HCT116 (cell line): ENCODE results near the gene USP33. TPM values are rescaled to one million over a fixed set of nuclear protein-coding genes. Genes with fewer than 3 reads are reported as not detected.

Experiments
- ATAC-seq: fragments of 200-7000 bp; cut with Tn5 transposase; 2 replicates; pipeline ENCODE4 v1.9.1; 2020; ENCODE audit warnings: mild to moderate bottlenecking, moderate library complexity
- BruUV-seq: library from RNA; stranded (reverse); fragments of 400-500 nt; replicated peaks from 2 replicates; lab custom pipeline; 2021; lab: Mats Ljungman, UMichigan
- CTCF ChIA-PET: fragments of 300-600 bp; sonication (Branson Sonifier 250); formaldehyde crosslinking; loops from one replicate; lab custom pipeline; 2021; ENCODE audit warnings: antibody characterized with exemption; lab: Charles Lee
- POLR2A ChIA-PET: fragments of 300-600, 350-600 bp; sonication (Branson Sonifier 250); formaldehyde crosslinking; loops from one replicate; lab custom pipeline; 2021; ENCODE audit warnings: antibody characterized with exemption; lab: Charles Lee
- RAD21 ChIA-PET, 2 experiments: fragments of 300-600 bp; sonication (Branson Sonifier 250); formaldehyde crosslinking; loops; one replicate each; lab custom pipeline; 2023; ENCODE audit warnings: low total read pairs in 2 of 2; ENCODE audit not compliant: uncharacterized antibody in 2 of 2, unreplicated experiment in 2 of 2, low non-redundant PET in 1 of 2; lab: Charles Lee
- DNase-seq: peaks from one replicate; pipeline ENCODE4 v3.0.0-alpha.2; 2010; ENCODE audit warnings: low read depth, low spot score
- H2AFZ ChIP-seq: fragments of 200-600 bp; shearing (Covaris generic), sonication (generic); 2 replicates; pipeline ENCODE4 v1.6.1; 2017; ENCODE audit warnings: low read depth, mixed run types, mixed read lengths, antibody characterized with exemption, low read length; ENCODE audit not compliant: poor library complexity, severe bottlenecking
- H3K27ac ChIP-seq: 2 replicates; pipeline ENCODE4 v1.5.1; 2012; ENCODE audit warnings: low read depth, low read length
- H3K27me3 ChIP-seq: fragments of 200-600 bp; sonication (generic); 2 replicates; pipeline ENCODE4 v1.6.1; 2016; ENCODE audit warnings: mixed run types, low read length, mixed read lengths; ENCODE audit not compliant: insufficient read depth
- H3K36me3 ChIP-seq, 2 experiments: fragments of 200-500 bp in 1 of 2; fragments of 200-600 bp in 1 of 2; sonication (Bioruptor generic) in 1 of 2; sonication (generic) in 1 of 2; 2 replicates each; pipeline versions ENCODE4 v1.5.1 to v1.6.1; 2014 to 2016; ENCODE audit warnings: low read length in 2 of 2, inconsistent platforms in 1 of 2, mixed read lengths in 1 of 2, mixed run types in 1 of 2; ENCODE audit not compliant: insufficient read depth in 2 of 2, control insufficient read depth in 1 of 2
- H3K4me1 ChIP-seq, 2 experiments: fragments of 200-600 bp in 1 of 2; sonication (generic) in 1 of 2; 2 replicates each; pipeline versions ENCODE4 v1.5.1 to v1.6.1; 2012 to 2017; ENCODE audit warnings: low read length in 2 of 2, inconsistent platforms in 1 of 2, mild to moderate bottlenecking in 1 of 2, mixed read lengths in 1 of 2, mixed run types in 1 of 2, moderate library complexity in 1 of 2; ENCODE audit not compliant: insufficient read depth in 2 of 2, control insufficient read depth in 1 of 2
- H3K4me2 ChIP-seq: fragments of 200-600 bp; sonication (generic); 2 replicates; pipeline ENCODE4 v1.6.1; 2017; ENCODE audit warnings: mixed run types, low read length, mixed read lengths
- H3K4me3 ChIP-seq, 2 experiments: fragments of 200-600 bp in 1 of 2; sonication (generic) in 1 of 2; replicated peaks in 1 of 2; 2 replicates each; pipeline ENCODE4 v1.5.1; 2011 to 2016; ENCODE audit warnings: low read length in 2 of 2, control low read depth in 1 of 2, low read depth in 1 of 2, mild to moderate bottlenecking in 1 of 2, mixed read lengths in 1 of 2, mixed run types in 1 of 2
- H3K79me2 ChIP-seq: fragments of 200-600 bp; sonication (generic); 2 replicates; pipeline ENCODE4 v1.6.1; 2017; ENCODE audit warnings: mild to moderate bottlenecking, mixed run types, low read length, moderate library complexity, mixed read lengths; ENCODE audit not compliant: insufficient read depth
- H3K9ac ChIP-seq: fragments of 200-600 bp; sonication (generic); 2 replicates; pipeline ENCODE4 v1.6.1; 2016; ENCODE audit warnings: low read length, mixed read lengths
- H3K9me2 ChIP-seq: fragments of 200-600 bp; sonication (generic), shearing (Covaris generic); 2 replicates; pipeline ENCODE4 v1.6.1; 2017; ENCODE audit warnings: mixed run types, mild to moderate bottlenecking, moderate library complexity; ENCODE audit not compliant: insufficient read depth
- H3K9me3 ChIP-seq, 2 experiments: fragments of 200-500 bp in 1 of 2; fragments of 200-600 bp in 1 of 2; sonication (Bioruptor generic) in 1 of 2; sonication (generic) in 1 of 2; 2 replicates each; pipeline ENCODE4 v1.6.1; 2014 to 2017; ENCODE audit warnings: low read length in 2 of 2, mixed read lengths in 2 of 2, inconsistent platforms in 1 of 2, low read depth in 1 of 2, mild to moderate bottlenecking in 1 of 2, mixed run types in 1 of 2, moderate library complexity in 1 of 2; ENCODE audit not compliant: control insufficient read depth in 1 of 2, insufficient read depth in 1 of 2
- H4K20me1 ChIP-seq: fragments of 200-600 bp; sonication (generic), shearing (Covaris generic); 2 replicates; pipeline ENCODE4 v1.6.1; 2017; ENCODE audit warnings: mixed run types, mild to moderate bottlenecking, moderate library complexity; ENCODE audit not compliant: insufficient read depth
- CEBPB ChIP-seq: IDR thresholded peaks from 2 replicates; pipeline ENCODE4 v1.6.1; 2012; ENCODE audit warnings: low read depth
- EGR1 ChIP-seq: IDR thresholded peaks from 2 replicates; pipeline ENCODE4 v1.6.1; 2012; ENCODE audit warnings: low read depth
- EZH2phosphoT487 ChIP-seq: fragments of 200-600 bp; IDR thresholded peaks from 2 replicates; pipeline ENCODE4 v1.6.1; 2018; ENCODE audit warnings: antibody characterized with exemption, borderline replicate concordance
- JUND ChIP-seq: IDR thresholded peaks from 2 replicates; pipeline ENCODE4 v1.6.1; 2012
- SRF ChIP-seq: IDR thresholded peaks from 2 replicates; pipeline ENCODE4 v1.6.1; 2012; ENCODE audit warnings: low read depth
- YY1 ChIP-seq: IDR thresholded peaks from 2 replicates; pipeline ENCODE4 v1.6.1; 2011; ENCODE audit warnings: low read length, low read depth, moderate library complexity, mild to moderate bottlenecking; ENCODE audit not compliant: insufficient replicate concordance; ENCODE audit errors: extremely low read depth
- ZBTB33 ChIP-seq: IDR thresholded peaks from 2 replicates; pipeline ENCODE4 v1.6.1; 2011; ENCODE audit warnings: mild to moderate bottlenecking, low read length, moderate library complexity; ENCODE audit not compliant: insufficient replicate concordance; ENCODE audit errors: extremely low read depth
- intact Hi-C: fragments of 100-400 bp; cut with micrococcal nuclease; formaldehyde crosslinking; loops from 2 replicates; pipeline ENCODE4 v1.10.0; 2022
- total RNA-seq: library from RNA; stranded (reverse); gene quantifications from one replicate; pipeline ENCODE4 v1.2.1, GENCODE V29; 2021; ENCODE audit not compliant: unreplicated experiment

Gene USP33
- total RNA-seq, 1 experiment from 2014 or later, result 46.1 TPM

DNA sequence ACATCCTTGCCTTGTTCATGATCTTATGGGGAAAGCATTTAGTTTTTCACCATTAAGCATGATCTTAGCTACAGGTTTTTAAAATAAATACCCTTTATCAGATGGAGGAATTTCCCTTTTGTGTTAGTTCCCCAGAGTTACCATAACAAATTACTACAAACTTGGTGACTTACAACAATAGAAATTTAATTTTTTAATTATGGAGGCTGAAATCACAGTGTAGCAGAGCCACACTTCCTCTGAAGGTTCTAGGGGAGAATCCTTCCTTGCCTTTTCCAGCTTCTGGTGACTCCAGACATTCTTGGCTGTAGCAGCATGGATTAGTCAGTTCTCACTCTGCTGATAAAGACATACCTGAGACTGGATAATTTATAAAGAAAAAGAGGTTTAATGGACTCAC is 38.3 kb upstream of the USP33 start:
- ATAC-seq, result no peak
- H3K27ac ChIP-seq, result no peak overlapping the region
- H3K79me2 ChIP-seq, result 0 out of 2 replicates have a peak, but pooled peaks cover 6% of the 10 kb centered on the region
- no TSS peak for BruUV-seq
- no peaks in the 10 kb centered on the region for H3K27me3 ChIP-seq
- H3K4me2 ChIP-seq, result no peak overlapping the region
- no peaks in the 10 kb centered on the region for H3K9me3 ChIP-seq
- no peak overlapping the region for H3K9ac ChIP-seq
- POLR2A ChIA-PET, result no interaction called here
- RAD21 ChIA-PET, result interaction anchor here in 1 of 2 experiments (0.6 kb wide), 1 partner anchor 36 kb away, joined by 5 read pairs; no protein-coding TSS in a partner anchor
- no peak overlapping the region for H2AFZ ChIP-seq
- no peaks in the 10 kb centered on the region for H3K36me3 ChIP-seq
- intact Hi-C loops, result no loop called here
- H3K4me1 ChIP-seq, result no peaks in the 10 kb centered on the region
- no peak for TF ChIP-seq JUND
- no peak for TF ChIP-seq EGR1
- no peaks in the 10 kb centered on the region; the same call in 1 of the 2 replicates for H4K20me1 ChIP-seq
- no peaks in the 10 kb centered on the region for H3K9me2 ChIP-seq
- H3K4me3 ChIP-seq, result no peak overlapping the region
- no peak for DNase-seq
- CTCF ChIA-PET, result no interaction called here

GRCh38 chr1:77796695-77797405 is 37.2 kb upstream of the USP33 start:
- H3K9ac ChIP-seq, result no peak overlapping the region
- H3K4me3 ChIP-seq, result no peak overlapping the region
- H2AFZ ChIP-seq, result no peak overlapping the region
- H3K36me3 ChIP-seq, result no peaks in the 10 kb centered on the region
- H3K79me2 ChIP-seq, result peaks cover 10% of the 10 kb centered on the region; the same call in 1 of the 2 replicates
- H3K9me2 ChIP-seq, result no peaks in the 10 kb centered on the region
- CTCF ChIA-PET, result no interaction called here
- POLR2A ChIA-PET, result no interaction called here
- no peak overlapping the region for H3K4me2 ChIP-seq
- DNase-seq (no peak), ATAC-seq (no peak)
- no peaks in the 10 kb centered on the region; the same call in 1 of the 2 replicates for H4K20me1 ChIP-seq
- TF ChIP-seq SRF, result no peak
- TF ChIP-seq ZBTB33, result no peak
- TF ChIP-seq YY1, result no peak
- no peak for TF ChIP-seq CEBPB
- no peak for TF ChIP-seq EZH2phosphoT487
- no peaks in the 10 kb centered on the region for H3K27me3 ChIP-seq
- no peaks in the 10 kb centered on the region for H3K9me3 ChIP-seq
- no peak overlapping the region for H3K27ac ChIP-seq
- BruUV-seq, result no TSS peak
- intact Hi-C loops, result no loop called here
- RAD21 ChIA-PET, result no interaction called here
- H3K4me1 ChIP-seq, result no peaks in the 10 kb centered on the region
